Heart left ventricle (tissue), 13 donors: Measurements from ENCODE around the gene DNAJB11.

Source experiments
- CTCF ChIP-seq, 12 donors: fragments of 200-600 bp; sonication (generic) in 4 of 12; IDR thresholded peaks; one replicate each; pipeline versions ENCODE4 v1.5.0 to v1.8.0; 2018 to 2022; ENCODE audit warnings: antibody characterized with exemption in 12 of 12, mild to moderate bottlenecking in 5 of 12
- POLR2A ChIP-seq, 2 donors: fragments of 450-650 bp; IDR thresholded peaks; one replicate each; pipeline ENCODE4 v1.6.1; 2017; ENCODE audit warnings: antibody characterized with exemption in 2 of 2, mild to moderate bottlenecking in 2 of 2, moderate library complexity in 2 of 2
- donor health status: ischemic (EF 13 %, LVEDD 7.1; RV severe dilation, severe dysfunction).
- donor health status: DM: no; HTN: yes; CAD: no.
- donor health status: DM: no; HTN: no; CAD: no.
- donor health status: ischemic (EF 25% LVEDD 6.9; RV normal size, moderate dysfunction).
- donor health status: ischemic (EF 25% LVEDD 5.7; RV mildly dilated, moderate dysfunction).
- donor health status: ischemic (EF 35%, LVEDD 5.7; RV mildly dilated, moderate dysfunction).
- donor health status: nonischemic (EF 11% LVEDD 7.7; RV severe dilation, severe dysfunction).
- donor health status: DM: yes; HTN: yes; CAD: no.
- donor health status: PGD.
- donor health status: ischemic (EF 29% LVEDD 5.4; RV normal size, mild dysfunction).
- donor health status: nonischemic (EF 23%, LVEDD 6.1; RV moderate dilation, normal function).

DNA sequence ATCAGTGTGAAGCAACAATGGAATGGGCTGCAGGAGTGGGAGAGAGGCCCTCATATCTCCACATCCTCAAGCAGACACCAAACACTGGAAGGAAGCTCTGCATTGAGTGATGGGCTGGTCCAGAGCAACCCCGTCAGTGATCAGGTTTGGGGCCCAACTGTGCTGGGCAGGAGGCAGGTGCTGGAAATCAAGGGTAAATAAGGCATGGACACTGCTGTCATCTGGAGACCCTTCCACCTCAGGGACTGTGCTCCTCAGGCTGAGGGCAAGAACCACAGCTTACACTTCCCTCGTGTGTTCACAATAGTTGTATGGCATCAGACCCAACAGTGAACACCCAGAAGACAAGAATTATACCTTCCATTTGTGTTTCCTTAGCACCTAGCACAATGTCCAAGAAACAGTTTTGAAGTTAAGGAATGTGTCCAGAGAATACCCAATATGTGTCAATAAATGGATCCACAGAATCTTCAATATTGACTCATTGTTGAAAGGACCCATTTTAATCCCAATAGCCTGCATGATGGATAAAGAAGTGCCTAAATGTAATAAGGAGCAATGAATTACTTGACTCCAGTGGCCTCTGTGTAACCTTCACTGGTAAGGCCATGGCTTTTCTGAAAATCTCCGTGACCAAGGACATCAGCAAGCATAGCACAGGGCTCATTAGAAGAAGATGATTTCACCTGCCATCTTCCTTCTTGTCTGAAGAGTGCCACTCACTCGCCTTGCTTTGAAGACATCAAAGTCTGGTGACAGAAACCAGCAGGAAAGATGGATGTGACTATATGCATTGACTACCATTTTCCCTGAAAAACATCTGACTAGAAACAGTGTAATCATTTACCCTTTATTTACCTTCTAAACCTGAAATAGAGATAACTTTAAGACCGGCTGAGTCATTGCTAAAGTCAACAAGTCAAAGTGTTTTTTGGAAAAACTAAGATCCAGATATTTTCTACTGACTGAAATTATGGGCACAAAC, 35.3 kb downstream of the DNAJB11 start:
- TF ChIP-seq CTCF (IDR thresholded peaks at IDR 0.05) (no peak), POLR2A (IDR thresholded peaks at IDR 0.05) (no peak)
